ENCODE data around the gene LBHD2. TPM values are rescaled to one million over a fixed set of nuclear protein-coding genes. Genes with fewer than 3 reads are reported as not detected.

The LBHD2 gene
- total RNA-seq, 2 donors from 2014 or later: not detected

DNA sequence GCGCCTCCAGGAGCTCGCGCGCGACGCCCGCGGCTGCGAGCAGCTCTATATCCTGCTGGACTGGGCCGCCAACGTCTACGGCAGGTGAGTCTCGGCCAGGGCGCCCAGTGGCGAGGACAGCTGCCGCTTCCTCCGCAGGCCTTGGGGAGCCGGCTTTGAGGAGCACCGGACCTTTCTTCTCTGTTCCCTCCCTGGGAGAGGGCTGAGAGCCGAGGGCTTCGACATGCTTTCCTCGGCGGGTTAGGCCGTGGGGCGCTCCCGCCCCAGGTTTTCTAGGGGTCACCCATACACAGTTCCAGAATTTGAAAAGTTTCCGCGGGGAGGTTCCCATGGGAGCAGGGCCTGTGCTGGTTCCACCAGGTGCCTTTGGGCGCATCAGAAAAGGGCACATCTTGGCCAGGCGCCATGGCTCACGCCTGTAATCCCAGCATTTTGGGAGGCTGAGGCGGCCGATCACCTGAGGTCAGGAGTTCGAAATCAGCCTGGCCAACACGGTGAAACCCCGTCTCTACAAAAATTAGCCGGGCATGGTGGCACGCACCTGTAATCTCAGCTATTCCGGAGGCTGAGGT is 18.8 kb downstream of the LBHD2 start:
- H3K9me3 Mint-ChIP-seq: peaks cover 3% of the 10 kb centered on the region
- TF ChIP-seq, protein P1, sequence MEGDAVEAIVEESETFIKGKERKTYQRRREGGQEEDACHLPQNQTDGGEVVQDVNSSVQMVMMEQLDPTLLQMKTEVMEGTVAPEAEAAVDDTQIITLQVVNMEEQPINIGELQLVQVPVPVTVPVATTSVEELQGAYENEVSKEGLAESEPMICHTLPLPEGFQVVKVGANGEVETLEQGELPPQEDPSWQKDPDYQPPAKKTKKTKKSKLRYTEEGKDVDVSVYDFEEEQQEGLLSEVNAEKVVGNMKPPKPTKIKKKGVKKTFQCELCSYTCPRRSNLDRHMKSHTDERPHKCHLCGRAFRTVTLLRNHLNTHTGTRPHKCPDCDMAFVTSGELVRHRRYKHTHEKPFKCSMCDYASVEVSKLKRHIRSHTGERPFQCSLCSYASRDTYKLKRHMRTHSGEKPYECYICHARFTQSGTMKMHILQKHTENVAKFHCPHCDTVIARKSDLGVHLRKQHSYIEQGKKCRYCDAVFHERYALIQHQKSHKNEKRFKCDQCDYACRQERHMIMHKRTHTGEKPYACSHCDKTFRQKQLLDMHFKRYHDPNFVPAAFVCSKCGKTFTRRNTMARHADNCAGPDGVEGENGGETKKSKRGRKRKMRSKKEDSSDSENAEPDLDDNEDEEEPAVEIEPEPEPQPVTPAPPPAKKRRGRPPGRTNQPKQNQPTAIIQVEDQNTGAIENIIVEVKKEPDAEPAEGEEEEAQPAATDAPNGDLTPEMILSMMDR (conservative IDR thresholded peaks at IDR 0.05): no peak
- H3K4me1 Mint-ChIP-seq: peaks cover 6% of the 10 kb centered on the region
- no peak overlapping the region for H3K4me3 Mint-ChIP-seq
- H3K27ac Mint-ChIP-seq: no peak overlapping the region
- WGBS, 2 experiments (ENCODE audit: insufficient coverage in 1 of 2, insufficient read length in 1 of 2): 90 to 95% methylated on average over 29 to 39 of the region's 39 CpGs
- Histone ChIP-seq H3K36me3 (ENCODE audit: control insufficient read depth, insufficient read depth, low read length) (no peaks in the 10 kb centered on the region), H3K9me3 (ENCODE audit: control insufficient read depth, low read length) (no peaks in the 10 kb centered on the region), H3K27me3 (ENCODE audit: control insufficient read depth, insufficient read depth, low read length, poor library complexity, severe bottlenecking) (peaks cover 26% of the 10 kb centered on the region), H3K9ac (ENCODE audit: extremely low read depth, low read length, poor library complexity, severe bottlenecking) (no peak overlapping the region), H3K27ac (ENCODE audit: low read depth, low read length) (no peak overlapping the region), H3K4me1 (ENCODE audit: control insufficient read depth, insufficient read depth, low read length) (peaks cover 8% of the 10 kb centered on the region), H3K4me3 (ENCODE audit: low read length) (no peak overlapping the region)
- H3K27me3 Mint-ChIP-seq (ENCODE audit: insufficient read depth): peaks cover 45% of the 10 kb centered on the region
- H3K36me3 Mint-ChIP-seq (ENCODE audit: low read depth): no peaks in the 10 kb centered on the region
- no peak for DNase-seq

DNA sequence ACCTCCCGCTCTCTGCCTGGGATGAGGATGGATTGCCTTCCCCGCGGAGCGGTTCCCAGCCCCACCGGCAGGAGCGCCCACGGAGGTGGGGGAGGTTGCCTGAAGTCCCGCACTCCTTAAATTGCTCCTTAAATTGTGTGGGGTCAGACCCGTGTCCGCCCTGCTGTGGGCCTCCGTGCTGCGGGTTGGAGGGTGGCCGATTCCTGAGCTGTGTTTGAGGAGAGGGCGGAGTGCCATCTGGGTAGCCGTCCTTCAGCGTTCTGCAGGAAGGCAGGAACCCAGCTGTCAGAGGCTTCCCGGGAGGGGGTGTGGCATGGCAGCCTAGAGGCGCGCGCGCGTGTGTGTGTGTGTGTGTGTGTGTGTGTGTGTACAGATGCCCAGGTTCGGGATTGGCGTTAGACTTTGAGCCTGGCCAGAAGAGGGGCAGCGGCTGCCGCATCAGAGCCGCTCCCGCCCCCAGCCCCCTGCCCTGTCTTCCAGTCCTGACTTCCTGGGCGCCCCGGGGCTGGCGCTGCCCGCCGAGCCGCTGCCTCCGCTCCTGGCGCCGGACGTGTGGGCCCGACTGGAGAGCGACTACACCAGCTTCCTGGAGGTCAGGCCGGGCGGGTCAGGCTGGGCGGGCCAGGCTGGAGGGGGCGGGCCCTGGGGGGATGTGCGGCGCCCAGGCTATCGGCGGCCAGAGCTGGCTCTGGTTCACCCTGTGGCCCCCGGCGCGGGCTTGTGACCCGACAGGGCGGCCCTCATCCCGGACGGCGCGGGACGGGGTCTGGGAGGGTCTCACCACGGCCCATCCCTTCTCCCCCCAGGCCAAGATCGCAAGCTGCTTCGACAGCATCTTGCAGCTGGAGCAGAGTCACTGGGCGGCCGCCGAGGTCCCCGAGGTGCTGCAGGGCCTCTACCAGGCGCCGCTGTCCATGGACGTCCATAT is 19.7 kb downstream of the LBHD2 start:
- no peak overlapping the region for H3K9ac ChIP-seq (ENCODE audit: extremely low read depth, low read length, poor library complexity, severe bottlenecking)
- no peaks in the 10 kb centered on the region for H3K9me3 ChIP-seq (ENCODE audit: control insufficient read depth, low read length)
- no peaks in the 10 kb centered on the region for H3K36me3 Mint-ChIP-seq (ENCODE audit: low read depth)
- H3K27me3 Mint-ChIP-seq (ENCODE audit: insufficient read depth): peaks cover 45% of the 10 kb centered on the region
- H3K4me3 ChIP-seq (ENCODE audit: low read length): no peak overlapping the region
- H3K9me3 Mint-ChIP-seq: peaks cover 3% of the 10 kb centered on the region
- H3K27me3 ChIP-seq (ENCODE audit: control insufficient read depth, insufficient read depth, low read length, poor library complexity, severe bottlenecking): peaks cover 26% of the 10 kb centered on the region
- H3K27ac Mint-ChIP-seq: no peak overlapping the region
- TF ChIP-seq, protein P1 (conservative IDR thresholded peaks at IDR 0.05): no peak
- no peak overlapping the region for H3K4me3 Mint-ChIP-seq
- DNase-seq: peak; percentile 79
- no peak overlapping the region for H3K27ac ChIP-seq (ENCODE audit: low read depth, low read length)
- H3K4me1 ChIP-seq (ENCODE audit: control insufficient read depth, insufficient read depth, low read length): peaks cover 8% of the 10 kb centered on the region
- no peaks in the 10 kb centered on the region for H3K36me3 ChIP-seq (ENCODE audit: control insufficient read depth, insufficient read depth, low read length)
- H3K4me1 Mint-ChIP-seq: peaks cover 6% of the 10 kb centered on the region
- 18 to 25% methylated on average over 26 to 68 of the region's 68 CpGs for WGBS, 2 experiments (ENCODE audit: insufficient coverage in 1 of 2, insufficient read length in 1 of 2)

DNA sequence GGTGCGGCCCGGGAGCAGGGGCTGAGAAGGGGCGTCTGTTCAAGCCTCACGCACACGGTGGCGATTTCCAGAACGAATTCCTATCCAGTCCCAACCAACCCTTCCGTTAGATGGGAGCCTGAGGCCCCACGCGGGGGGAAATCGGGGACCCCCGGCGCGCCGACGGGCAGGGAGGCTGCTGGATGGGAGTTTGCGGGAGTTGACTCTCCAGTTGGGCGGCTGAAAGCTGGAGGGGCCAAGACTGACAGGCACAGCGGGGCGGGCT is 20.3 kb downstream of the LBHD2 start:
- H3K27me3 Mint-ChIP-seq (ENCODE audit: insufficient read depth): peaks cover 45% of the 10 kb centered on the region
- no peak overlapping the region for H3K4me3 Mint-ChIP-seq
- H3K4me3 ChIP-seq (ENCODE audit: low read length): no peak overlapping the region
- 2 to 15% methylated on average over 7 to 20 of the region's 20 CpGs for WGBS, 2 experiments (ENCODE audit: insufficient coverage in 1 of 2, insufficient read length in 1 of 2)
- H3K9me3 ChIP-seq (ENCODE audit: control insufficient read depth, low read length): no peaks in the 10 kb centered on the region
- H3K27me3 ChIP-seq (ENCODE audit: control insufficient read depth, insufficient read depth, low read length, poor library complexity, severe bottlenecking): peaks cover 26% of the 10 kb centered on the region
- no peaks in the 10 kb centered on the region for H3K36me3 Mint-ChIP-seq (ENCODE audit: low read depth)
- H3K9ac ChIP-seq (ENCODE audit: extremely low read depth, low read length, poor library complexity, severe bottlenecking): no peak overlapping the region
- peaks cover 2% of the 10 kb centered on the region for H3K4me1 ChIP-seq (ENCODE audit: control insufficient read depth, insufficient read depth, low read length)
- H3K36me3 ChIP-seq (ENCODE audit: control insufficient read depth, insufficient read depth, low read length): no peaks in the 10 kb centered on the region
- TF ChIP-seq, protein P1 (conservative IDR thresholded peaks at IDR 0.05): no peak
- no peak overlapping the region for H3K27ac ChIP-seq (ENCODE audit: low read depth, low read length)
- peaks cover 6% of the 10 kb centered on the region for H3K4me1 Mint-ChIP-seq
- peaks cover 3% of the 10 kb centered on the region for H3K9me3 Mint-ChIP-seq
- no peak overlapping the region for H3K27ac Mint-ChIP-seq
- DNase-seq: no peak

All from endodermal cell (in vitro differentiated cells).